H9 (cell line): ENCODE results near the gene UBAC2. TPM values are rescaled to one million over a fixed set of nuclear protein-coding genes. Genes with fewer than 3 reads are reported as not detected.

ENCODE experiments used
- DNase-seq: peaks from one replicate; pipeline ENCODE4 v3.0.0-alpha.2; 2017
- H2AFZ ChIP-seq: one replicate; pipeline ENCODE4 v1.6.1; 2013; ENCODE audit warnings: mild to moderate bottlenecking, low read length, control low read depth, moderate library complexity
- H2AK5ac ChIP-seq: 2 replicates; pipeline ENCODE4 v1.6.1; 2013; ENCODE audit warnings: low read length, control low read depth, mixed read lengths; ENCODE audit not compliant: insufficient read length
- H2BK120ac ChIP-seq: one replicate; pipeline ENCODE4 v1.6.1; 2013; ENCODE audit warnings: low read depth, mild to moderate bottlenecking, low read length, control low read depth, inconsistent platforms; ENCODE audit not compliant: poor library complexity, severe bottlenecking
- H2BK12ac ChIP-seq: 2 replicates; pipeline ENCODE4 v1.6.1; 2013; ENCODE audit warnings: low read length, control low read depth, mixed read lengths, low read depth; ENCODE audit not compliant: insufficient read length
- H2BK15ac ChIP-seq: 2 replicates; pipeline ENCODE4 v1.6.1; 2013; ENCODE audit warnings: low read depth, low read length, control low read depth
- H2BK20ac ChIP-seq: one replicate; pipeline ENCODE4 v1.6.1; 2013; ENCODE audit warnings: low read depth, mild to moderate bottlenecking, low read length, control low read depth, inconsistent platforms; ENCODE audit not compliant: poor library complexity, severe bottlenecking
- H2BK5ac ChIP-seq: 2 replicates; pipeline ENCODE4 v1.6.1; 2013; ENCODE audit warnings: low read length, control low read depth, mixed read lengths; ENCODE audit not compliant: insufficient read length
- H3K14ac ChIP-seq: 2 replicates; pipeline ENCODE4 v1.6.1; 2013; ENCODE audit warnings: low read length, control low read depth; ENCODE audit not compliant: insufficient read depth
- H3K18ac ChIP-seq: 2 replicates; pipeline ENCODE4 v1.6.1; 2013; ENCODE audit warnings: low read depth, mild to moderate bottlenecking, mixed read lengths, low read length, control low read depth; ENCODE audit not compliant: insufficient read length
- H3K23ac ChIP-seq: 2 replicates; pipeline ENCODE4 v1.6.1; 2013; ENCODE audit warnings: low read length, control low read depth, mixed read lengths, low read depth; ENCODE audit not compliant: insufficient read length
- H3K23me2 ChIP-seq: 2 replicates; pipeline ENCODE4 v1.6.1; 2013; ENCODE audit warnings: low read depth, mild to moderate bottlenecking, mixed read lengths, low read length, control low read depth; ENCODE audit not compliant: insufficient read length, poor library complexity, severe bottlenecking
- H3K27ac ChIP-seq: 2 replicates; pipeline ENCODE4 v1.5.1; 2013; ENCODE audit warnings: low read length, control low read depth, mixed read lengths, low read depth; ENCODE audit not compliant: insufficient read length
- H3K27me3 ChIP-seq: 2 replicates; pipeline ENCODE4 v1.6.1; 2013; ENCODE audit warnings: low read length, control low read depth, inconsistent platforms; ENCODE audit not compliant: insufficient read depth
- H3K4ac ChIP-seq: 2 replicates; pipeline ENCODE4 v1.6.1; 2013; ENCODE audit warnings: low read depth, mild to moderate bottlenecking, control low read depth, inconsistent platforms, low read length, moderate library complexity
- H3K4me1 ChIP-seq: 2 replicates; pipeline ENCODE4 v1.6.1; 2013; ENCODE audit warnings: low read length, control low read depth, inconsistent platforms; ENCODE audit not compliant: insufficient read depth
- H3K4me2 ChIP-seq: 2 replicates; pipeline ENCODE4 v1.6.1; 2013; ENCODE audit warnings: low read length, control low read depth, mixed read lengths; ENCODE audit not compliant: insufficient read length, insufficient read depth
- H3K56ac ChIP-seq: 2 replicates; pipeline ENCODE4 v1.6.1; 2013; ENCODE audit warnings: low read depth, mild to moderate bottlenecking, mixed read lengths, low read length, control low read depth; ENCODE audit not compliant: insufficient read length
- H3K79me1 ChIP-seq: 2 replicates; pipeline ENCODE4 v1.6.1; 2013; ENCODE audit warnings: low read depth, mild to moderate bottlenecking, moderate library complexity, low read length, control low read depth, inconsistent platforms; ENCODE audit not compliant: insufficient read depth, poor library complexity, severe bottlenecking
- H3K79me2 ChIP-seq: 2 replicates; pipeline ENCODE4 v1.6.1; 2013; ENCODE audit warnings: low read length, control low read depth, inconsistent platforms; ENCODE audit not compliant: insufficient read depth
- H3K9ac ChIP-seq: 2 replicates; pipeline ENCODE4 v1.6.1; 2013; ENCODE audit warnings: low read length, control low read depth, mixed read lengths; ENCODE audit not compliant: insufficient read length; ENCODE audit errors: extremely low read depth
- H3K9me3 ChIP-seq: one replicate; pipeline ENCODE4 v1.6.1; 2013; ENCODE audit warnings: low read depth, low read length, inconsistent platforms; ENCODE audit not compliant: control insufficient read depth
- H3T11ph ChIP-seq: one replicate; pipeline ENCODE4 v1.6.1; 2013; ENCODE audit warnings: mild to moderate bottlenecking, low read length, control low read depth, inconsistent platforms
- H4K20me1 ChIP-seq: one replicate; pipeline ENCODE4 v1.6.1; 2013; ENCODE audit not compliant: control insufficient read depth, insufficient read length, insufficient read depth
- H4K5ac ChIP-seq: 2 replicates; pipeline ENCODE4 v1.6.1; 2013; ENCODE audit warnings: low read depth, mild to moderate bottlenecking, mixed read lengths, low read length, control low read depth; ENCODE audit not compliant: insufficient read length
- H4K8ac ChIP-seq: replicated peaks from 2 replicates; pipeline ENCODE4 v1.6.1; 2013; ENCODE audit warnings: low read length, control low read depth, mixed read lengths, low read depth; ENCODE audit not compliant: insufficient read length
- H4K91ac ChIP-seq: 2 replicates; pipeline ENCODE4 v1.6.1; 2013; ENCODE audit warnings: low read depth, mild to moderate bottlenecking, moderate library complexity, mixed read lengths, low read length, control low read depth; ENCODE audit not compliant: insufficient read length
- H3K27ac Mint-ChIP-seq, 3 experiments: 2 replicates in 2 of 3; 3 replicates in 1 of 3; pipeline ENCODE4 v1.8.0; 2020 to 2021; ENCODE audit warnings: mixed read lengths in 3 of 3, mild to moderate bottlenecking in 1 of 3, moderate library complexity in 1 of 3
- H3K27me3 Mint-ChIP-seq: 2 replicates; pipeline ENCODE4 v1.8.0; 2021; ENCODE audit warnings: low read depth, mild to moderate bottlenecking, moderate library complexity, mixed read lengths
- H3K36me3 Mint-ChIP-seq, 3 experiments: 2 replicates in 2 of 3; 3 replicates in 1 of 3; pipeline ENCODE4 v1.8.0; 2020 to 2021; ENCODE audit warnings: low read depth in 3 of 3, mixed read lengths in 3 of 3; ENCODE audit not compliant: insufficient read depth in 1 of 3
- H3K4me1 Mint-ChIP-seq, 2 experiments: 2 replicates each; pipeline ENCODE4 v1.8.0; 2020; ENCODE audit warnings: mixed read lengths in 2 of 2
- H3K4me3 Mint-ChIP-seq, 2 experiments: 2 replicates in 1 of 2; 3 replicates in 1 of 2; pipeline ENCODE4 v1.8.0; 2020 to 2021; ENCODE audit warnings: mild to moderate bottlenecking in 2 of 2, mixed read lengths in 2 of 2, moderate library complexity in 1 of 2
- H3K9me3 Mint-ChIP-seq, 2 experiments: 2 replicates in 1 of 2; 3 replicates in 1 of 2; pipeline ENCODE4 v1.8.0; 2020; ENCODE audit warnings: mild to moderate bottlenecking in 2 of 2, mixed read lengths in 2 of 2, moderate library complexity in 1 of 2
- CTCF ChIP-seq: fragments of 200-600 bp; sonication (generic); conservative IDR thresholded peaks from 3 replicates; pipeline ENCODE4 v1.8.0; 2021; ENCODE audit warnings: antibody characterized with exemption, mild to moderate bottlenecking
- WGBS: extraction: QIAGEN DNeasy Blood & Tissue Kit; methylation state at CpG from one replicate; pipeline ENCODE4 v1.1.7; 2013; ENCODE audit warnings: missing lambda C conversion rate, low lambda C conversion rate, mixed read lengths; ENCODE audit not compliant: insufficient read length; ENCODE audit errors: extremely low coverage; 5-methylcytosine and 5-hydroxymethylcytosine counted together
- total RNA-seq: library from RNA; stranded (reverse); gene quantifications from 2 replicates; pipeline ENCODE4 v1.2.1, GENCODE V29; 2021

The UBAC2 gene
- total RNA-seq, 1 experiment from 2014 or later: 52.3 TPM

- no peak overlapping the region for H3K56ac ChIP-seq
- no peak overlapping the region for H2BK12ac ChIP-seq
- no peak overlapping the region for H2AK5ac ChIP-seq
- H2BK120ac ChIP-seq: no peak overlapping the region
- H4K20me1 ChIP-seq: no peaks in the 10 kb centered on the region
- H4K5ac ChIP-seq: no peak overlapping the region
- H3K9ac ChIP-seq: no peak overlapping the region
- no peaks in the 10 kb centered on the region for H3K27me3 ChIP-seq
- H3K9me3 ChIP-seq: no peaks in the 10 kb centered on the region
- Mint-ChIP-seq H3K9me3 (no peaks in the 10 kb centered on the region), H3K4me3 (no peak overlapping the region), H3K27ac (no peak overlapping the region), H3K4me1 (peaks cover 40 to 43% of the 10 kb centered on the region in 2 experiments), H3K36me3 (peaks cover 8 to 33% (median 25%) of the 10 kb centered on the region in 3 experiments), H3K27me3 (no peaks in the 10 kb centered on the region; the same call in 1 of the 2 replicates)
- H3K79me2 ChIP-seq: no peaks in the 10 kb centered on the region
- TF ChIP-seq CTCF: no peak
- H4K91ac ChIP-seq: no peak overlapping the region
- no peak overlapping the region for H2BK15ac ChIP-seq
- no peaks in the 10 kb centered on the region for H3K79me1 ChIP-seq
- no peak overlapping the region for H3K14ac ChIP-seq
- no peak overlapping the region for H3T11ph ChIP-seq
- no peak overlapping the region for H3K23ac ChIP-seq
- DNase-seq: peak; percentile 22
- H4K8ac ChIP-seq: no peak overlapping the region
- H3K23me2 ChIP-seq: no peaks in the 10 kb centered on the region
- H2BK20ac ChIP-seq: no peak overlapping the region
- WGBS: no CpG with 5 or more reads among the region's 5 CpGs
- no peak overlapping the region for H3K4me2 ChIP-seq
- no peak overlapping the region for H2AFZ ChIP-seq
- no peak overlapping the region for H3K18ac ChIP-seq
- no peak overlapping the region for H3K4ac ChIP-seq
- H3K4me1 ChIP-seq: peaks cover 13% of the 10 kb centered on the region
- no peak overlapping the region for H2BK5ac ChIP-seq
- H3K27ac ChIP-seq: no peak overlapping the region
These were observed 183.3 kb downstream of the UBAC2 start for GRCh38 chr13:99383946-99384345.
